ENCODE measurements around the gene HSPA9.
A peak's percentile ranks its signal among the peaks of the same experiment; 100 is the strongest.

The HSPA9 gene

DNA sequence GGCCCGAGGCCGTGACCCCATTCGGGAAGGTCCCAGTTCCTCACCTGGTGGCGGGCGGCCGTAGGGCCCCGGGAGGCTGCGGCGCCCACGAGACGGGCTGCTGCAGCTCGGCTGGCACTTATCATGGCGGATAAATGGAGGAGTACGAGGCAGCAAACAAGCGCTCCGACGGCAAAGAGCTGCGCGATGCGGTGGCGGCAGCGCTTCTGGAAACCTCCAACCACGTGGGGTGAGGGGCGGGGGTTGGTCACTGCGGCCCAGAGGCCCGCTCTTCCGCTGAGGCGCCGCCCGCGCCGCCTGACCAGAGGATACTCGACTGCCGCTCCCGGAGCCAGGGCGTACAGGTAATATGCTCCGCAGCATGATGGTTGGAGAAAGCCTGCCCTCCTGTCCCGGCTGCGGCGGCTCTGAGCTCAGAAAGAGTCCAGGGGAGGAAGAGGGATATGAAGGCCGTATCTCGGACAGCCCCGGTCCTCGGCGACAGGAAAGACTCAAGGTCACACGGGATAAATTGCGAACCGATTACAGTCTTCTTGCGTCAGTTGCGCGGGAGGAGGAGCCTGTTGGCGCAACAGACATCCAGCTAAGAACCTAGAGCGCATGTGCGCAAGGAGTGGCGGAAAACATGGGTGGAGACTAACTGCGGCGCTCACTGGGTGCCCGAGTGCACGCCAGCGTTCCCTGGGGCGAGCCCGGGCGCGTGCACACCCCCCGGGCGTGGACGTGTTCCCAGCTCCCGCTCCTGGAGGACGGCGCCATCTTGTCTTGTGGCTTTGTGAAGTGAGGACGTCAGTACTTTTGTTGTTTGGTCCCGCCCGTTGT lies at the start of gene HSPA9:
TSS of gene HSPA9 (minus strand) at position 208 of the 822 bp plus-strand sequence. CDS start at position 125, 83 bp downstream.
- FAIRE-seq (peak; percentile 98), DNase-seq (ENCODE audit: extremely low spot score, insufficient read length, low read depth) (peak; percentile 97)

GRCh38 chr5:138623053-138623452 lies 47.9 kb upstream of the HSPA9 start:
- no peak for FAIRE-seq
- DNase-seq (ENCODE audit: extremely low spot score, insufficient read length, low read depth) = no peak

DNA sequence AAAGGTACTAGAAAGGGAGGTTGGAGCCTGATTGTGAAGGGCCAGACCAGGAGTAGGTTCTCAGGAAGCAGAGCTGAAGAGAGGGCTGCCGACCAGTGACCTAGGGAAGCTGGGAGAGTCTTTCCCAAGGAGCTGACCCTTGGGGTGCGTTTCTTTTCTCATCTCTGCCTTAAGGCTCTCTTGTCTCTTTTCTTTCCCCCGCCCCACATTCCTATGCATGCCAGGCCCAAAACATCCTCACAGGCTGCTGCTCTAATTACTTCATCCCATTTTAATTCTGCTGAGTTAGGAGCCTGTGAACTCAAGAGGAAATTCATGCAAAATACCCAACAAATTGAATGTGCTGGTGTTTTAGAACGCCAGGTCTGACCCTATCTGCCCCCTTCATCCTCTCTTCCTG lies 46.9 kb upstream of the HSPA9 start:
- no peak for DNase-seq (ENCODE audit: extremely low spot score, insufficient read length, low read depth)
- no peak for FAIRE-seq

- no peak for DNase-seq (ENCODE audit: extremely low spot score, insufficient read length, low read depth)
- FAIRE-seq = no peak
These were observed 45.5 kb upstream of the HSPA9 start for GRCh38 chr5:138620663-138621224.

- FAIRE-seq (no peak), DNase-seq (ENCODE audit: extremely low spot score, insufficient read length, low read depth) (no peak)
These were observed 41.3 kb upstream of the HSPA9 start for GRCh38 chr5:138616508-138616907.

- no peak for DNase-seq (ENCODE audit: extremely low spot score, insufficient read length, low read depth)
- FAIRE-seq = no peak
These were observed 40.3 kb upstream of the HSPA9 start for GRCh38 chr5:138615461-138615860.

DNA sequence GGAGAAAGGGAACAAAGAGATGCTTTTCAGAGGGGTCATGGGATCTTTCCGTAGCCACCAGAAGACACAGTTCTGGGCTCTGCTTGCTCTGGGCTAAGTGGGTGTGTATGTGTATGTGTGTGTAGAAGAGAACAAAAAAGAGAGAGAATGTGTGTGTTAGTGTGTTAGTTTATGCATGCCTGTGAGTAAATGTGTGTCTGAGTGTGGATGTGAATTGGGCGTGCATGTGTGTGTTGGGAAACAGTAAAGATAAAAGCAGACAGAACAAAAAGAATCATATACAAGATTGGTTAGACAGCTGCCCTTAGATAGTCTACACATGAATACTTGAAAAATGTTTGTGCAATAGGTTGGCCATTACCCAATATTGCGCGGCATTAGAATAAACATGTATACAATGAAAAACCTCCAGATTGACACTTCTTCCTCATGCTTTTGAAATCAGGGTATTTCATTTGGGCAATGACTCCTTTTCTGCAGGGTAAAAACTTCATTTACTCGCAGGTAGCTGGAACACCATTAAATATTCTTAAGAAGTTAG lies 36.5 kb upstream of the HSPA9 start:
- no peak for FAIRE-seq
- DNase-seq (ENCODE audit: extremely low spot score, insufficient read length, low read depth) = no peak

DNA sequence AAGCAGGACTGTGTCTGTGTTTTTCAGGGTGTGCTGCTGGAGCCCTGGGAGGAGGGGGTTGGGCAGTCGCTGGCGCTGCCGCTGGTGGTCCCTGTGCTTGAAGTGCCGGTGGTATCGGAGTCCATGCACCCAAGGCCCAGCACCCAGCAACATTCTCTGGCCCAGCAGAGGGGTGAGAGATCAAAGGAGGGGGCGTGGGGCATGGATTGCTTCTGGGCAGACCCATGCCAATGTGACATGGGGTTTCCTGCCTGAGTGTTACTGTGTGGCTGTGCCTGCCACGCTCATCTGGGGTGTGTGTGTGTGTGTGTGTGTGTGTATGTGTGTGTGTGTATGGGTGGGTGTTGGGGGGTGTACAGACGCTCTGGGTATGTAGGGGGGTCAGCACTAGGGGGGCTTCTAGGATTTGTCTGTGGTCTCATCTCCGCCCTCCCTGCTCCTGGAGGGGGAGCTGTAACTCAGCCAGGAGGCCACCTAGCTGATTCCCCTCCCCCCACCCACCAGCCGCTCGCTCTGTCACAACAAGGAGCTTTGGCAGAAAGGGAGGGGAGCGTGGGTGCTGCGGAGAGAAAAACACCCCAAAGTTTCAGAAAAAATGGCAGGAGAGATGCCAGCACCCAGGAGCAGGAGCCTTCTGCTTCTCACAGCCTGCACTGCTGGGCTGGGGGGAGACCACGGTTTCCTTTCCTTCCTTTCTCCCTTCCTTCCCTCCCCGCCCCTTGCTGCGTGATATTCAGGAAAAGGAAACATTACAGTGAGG lies 35.9 kb upstream of the HSPA9 start:
- no peak for FAIRE-seq
- DNase-seq (ENCODE audit: extremely low spot score, insufficient read length, low read depth) = no peak

GRCh38 chr5:138610415-138610917 lies 35.3 kb upstream of the HSPA9 start:
- no peak for FAIRE-seq
- DNase-seq (ENCODE audit: extremely low spot score, insufficient read length, low read depth) = no peak

GRCh38 chr5:138606378-138607064 lies 31.3 kb upstream of the HSPA9 start:
- DNase-seq (ENCODE audit: extremely low spot score, insufficient read length, low read depth) (no peak), FAIRE-seq (no peak)

- peak; percentile 23 for DNase-seq (ENCODE audit: extremely low spot score, insufficient read length, low read depth)
- peak; percentile 90 for FAIRE-seq
These were observed 30.2 kb upstream of the HSPA9 start for GRCh38 chr5:138605254-138605972.

DNA sequence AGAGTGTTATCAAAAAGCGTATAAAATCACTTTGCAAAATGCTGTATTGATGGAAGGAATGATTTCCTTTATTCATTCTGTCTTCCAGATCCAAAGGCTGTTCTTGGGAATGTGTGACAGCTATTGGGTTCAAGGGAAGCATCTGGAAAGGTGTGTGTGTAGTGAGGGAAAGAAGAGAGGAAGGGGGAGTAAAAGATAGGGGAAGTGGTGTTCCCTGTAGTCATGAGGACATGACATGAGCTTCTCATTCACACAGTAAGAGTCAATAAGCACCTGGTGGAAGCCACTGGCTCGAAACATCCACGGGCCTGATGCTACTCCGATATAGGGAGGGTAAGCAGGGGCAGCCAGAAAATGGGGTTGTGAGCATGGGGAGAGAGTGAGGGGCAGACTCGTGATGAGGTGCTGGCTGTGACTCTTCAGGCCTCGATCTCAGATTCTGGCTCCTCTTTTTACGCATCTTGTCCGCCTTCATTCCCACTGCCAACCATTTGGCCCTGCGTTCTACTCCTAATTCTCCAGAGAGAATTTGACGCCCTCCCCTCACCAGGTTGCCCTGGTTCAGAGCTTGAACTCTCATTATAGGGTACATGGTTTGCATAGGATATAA lies 29.1 kb upstream of the HSPA9 start:
- no peak for FAIRE-seq
- no peak for DNase-seq (ENCODE audit: extremely low spot score, insufficient read length, low read depth)

- peak; percentile 82 for FAIRE-seq
These were observed 28.2 kb upstream of the HSPA9 start for GRCh38 chr5:138603249-138603920.

DNA sequence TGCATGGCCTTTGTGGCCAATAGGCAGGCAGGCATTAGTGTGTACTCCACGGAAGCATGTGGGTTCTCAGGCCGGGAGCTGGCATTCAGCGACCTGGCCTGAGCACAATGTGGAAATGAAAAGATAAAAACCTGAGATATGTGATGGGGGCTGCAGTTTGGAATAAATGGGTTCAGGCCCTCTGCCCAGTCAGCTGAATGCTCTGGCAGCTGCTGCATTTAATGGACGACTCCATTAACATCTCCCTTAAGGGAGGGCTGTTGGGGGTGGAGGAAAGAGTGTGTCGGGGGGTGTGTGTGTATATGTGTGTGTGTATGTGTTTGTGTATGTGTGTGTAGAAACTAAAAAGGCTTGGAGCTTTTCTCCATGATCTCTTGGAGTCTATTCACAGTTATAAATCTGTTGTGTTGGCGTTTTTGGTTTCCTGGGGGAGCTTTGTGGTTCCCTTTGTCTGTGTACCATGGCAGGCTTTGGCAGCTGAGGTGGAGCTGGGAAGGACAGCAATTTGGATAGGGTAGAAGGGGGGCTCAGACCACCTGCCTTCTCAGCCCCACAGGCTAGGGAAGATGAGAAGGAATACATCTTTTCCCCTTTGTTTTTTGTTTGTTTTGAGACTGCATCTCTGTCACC lies 27.3 kb upstream of the HSPA9 start:
- DNase-seq (ENCODE audit: extremely low spot score, insufficient read length, low read depth) = no peak
- FAIRE-seq = no peak

More at GRCh38 chr5:138603249-138603920, 28.2 kb upstream of the HSPA9 start:
- DNase-seq (ENCODE audit: extremely low spot score, insufficient read length, low read depth) = no peak

DNA sequence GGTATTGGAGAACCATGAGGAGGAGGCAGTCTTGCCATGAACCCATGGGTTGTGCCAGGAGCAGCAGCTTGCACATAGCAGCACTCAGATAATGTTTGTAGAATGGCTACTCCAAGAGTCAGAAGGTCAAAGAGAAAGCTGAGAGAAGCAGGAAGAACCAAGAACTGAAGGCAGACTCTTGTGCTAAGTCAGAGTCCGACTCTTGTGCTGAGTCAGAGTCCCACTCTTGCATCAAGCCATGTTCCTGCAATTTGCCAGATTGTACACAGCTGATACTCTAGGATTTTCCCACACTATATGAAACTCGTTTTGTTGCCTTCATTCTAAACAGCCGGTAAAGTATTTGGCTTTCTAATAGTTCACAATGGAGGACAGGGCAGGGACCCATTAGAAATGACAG lies 26.2 kb upstream of the HSPA9 start:
- DNase-seq (ENCODE audit: extremely low spot score, insufficient read length, low read depth) = no peak
- FAIRE-seq = no peak

DNA sequence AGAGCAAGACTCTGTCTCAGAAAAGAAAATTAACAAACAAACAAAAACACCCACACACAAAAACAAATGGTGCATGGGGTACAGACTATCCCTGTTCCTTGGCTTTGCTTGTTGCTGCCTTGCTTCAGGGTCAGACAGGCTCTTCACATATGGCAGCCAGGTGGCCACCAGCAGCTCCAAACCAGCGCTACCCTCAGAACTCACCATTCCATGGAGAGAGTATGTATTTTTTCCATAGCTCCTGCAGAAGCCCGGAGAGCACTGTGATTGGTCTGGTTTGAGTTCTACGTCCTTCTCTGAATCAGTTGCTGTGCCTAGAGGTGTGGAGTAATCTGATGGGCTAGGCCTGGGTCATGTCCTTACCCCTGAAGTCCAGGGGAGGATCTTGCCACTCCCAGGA lies 25.2 kb upstream of the HSPA9 start:
- DNase-seq (ENCODE audit: extremely low spot score, insufficient read length, low read depth) (no peak), FAIRE-seq (no peak)

DNA sequence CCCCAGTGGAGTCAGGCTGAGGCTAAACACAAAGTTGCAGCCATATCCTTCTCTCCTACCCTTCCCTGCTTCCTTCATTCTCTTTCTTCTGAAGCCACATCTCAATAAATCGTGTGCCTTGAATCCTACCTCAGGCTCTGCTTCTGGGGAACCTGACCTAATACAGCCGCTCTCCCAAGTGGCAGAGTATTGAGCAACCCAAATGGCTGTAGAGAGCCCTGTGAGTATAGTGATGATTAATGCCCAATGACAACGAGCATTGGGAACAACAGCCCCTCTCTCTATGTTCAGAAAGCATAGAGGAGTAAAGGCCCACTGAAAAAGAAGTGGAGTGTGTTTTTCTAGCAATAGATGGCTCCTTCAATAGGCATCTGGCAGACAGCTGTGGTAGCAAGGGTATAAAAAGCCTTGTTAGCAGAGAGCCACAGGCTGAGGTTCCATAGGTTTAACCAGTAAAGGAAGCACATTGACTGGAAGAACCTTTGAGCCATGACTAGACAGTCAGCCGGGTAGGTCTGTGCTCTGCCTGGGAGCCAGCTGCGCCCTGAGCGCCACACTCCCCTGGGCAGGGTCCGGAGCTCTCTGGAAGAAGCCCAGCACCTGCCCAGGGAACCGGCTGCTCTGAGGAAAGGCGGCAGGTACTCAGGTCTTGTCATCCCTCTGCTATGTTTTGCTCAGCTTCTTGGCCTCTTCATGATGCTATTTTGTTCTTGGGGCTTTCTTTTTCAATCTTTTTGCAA lies 22.6 kb upstream of the HSPA9 start:
- FAIRE-seq = no peak
- DNase-seq (ENCODE audit: extremely low spot score, insufficient read length, low read depth) = no peak
